ENCODE data around the gene PTPA. TPM values are rescaled to one million over a fixed set of nuclear protein-coding genes. Genes with fewer than 3 reads are reported as not detected.
"Not testable (repeated sequence)": the region's sequence is repeated elsewhere in the genome, so short reads cannot be mapped to it uniquely, and the experiment has no call there.

The PTPA gene
- polyA plus RNA-seq, 3 donors = 11.7 to 38.5 (median 12.4) TPM

GRCh38 chr9:129187042-129187441 lies 75.8 kb downstream of the PTPA start:
- H3K4me3 Mint-ChIP-seq = no peak overlapping the region
- Histone ChIP-seq H3K9ac (ENCODE audit: insufficient read depth, low read length, poor library complexity, severe bottlenecking) (no peak overlapping the region), H3K79me2 (ENCODE audit: insufficient read depth, low read length) (no peaks in the 10 kb centered on the region), H3K4me2 (replicated peaks; ENCODE audit: extremely low read depth, low read length, poor library complexity, severe bottlenecking) (no peak overlapping the region), H3K36me3 (replicated peaks in 1 of 2; ENCODE audit: control insufficient read depth in 1 of 2, insufficient read depth in 2 of 2, low read length in 2 of 2) (no peaks in the 10 kb centered on the region), H3K27me3 (ENCODE audit: control insufficient read depth in 2 of 2, insufficient read depth in 2 of 2, low read length in 2 of 2) (no peaks in the 10 kb centered on the region), H4K20me1 (ENCODE audit: insufficient read depth, low read length) (no peaks in the 10 kb centered on the region), H2AFZ (ENCODE audit: insufficient read depth, low read depth, low read length, poor library complexity, severe bottlenecking) (no peak overlapping the region), H3K4me1 (ENCODE audit: control insufficient read depth in 1 of 2, insufficient read depth in 2 of 2, low read length in 2 of 2) (no peaks in the 10 kb centered on the region), H3K4me3 (replicated peaks in 1 of 3; ENCODE audit: low read depth in 2 of 3, low read length in 3 of 3) (no peak overlapping the region), H3K27ac (ENCODE audit: low read depth in 1 of 2, low read length in 2 of 2) (no peak overlapping the region), H3K9me3 (replicated peaks in 1 of 2; ENCODE audit: control insufficient read depth in 1 of 2, insufficient read depth in 1 of 2, low read length in 2 of 2) (peaks cover 0 to 5% of the 10 kb centered on the region in 2 donors)
- no peaks in the 10 kb centered on the region for H3K36me3 Mint-ChIP-seq
- intact Hi-C loops (cut with micrococcal nuclease) = no loop called here
- DNase-seq = no peak
- WGBS (ENCODE audit: insufficient coverage) = no CpG with 5 or more reads among the region's 1 CpG
- no peak for TF ChIP-seq CTCF (IDR thresholded peaks at IDR 0.05)
- H3K9me3 Mint-ChIP-seq = peaks cover 3 to 17% (median 6%) of the 10 kb centered on the region in 7 donors
- H3K27ac Mint-ChIP-seq = no peak overlapping the region
- peaks cover 2 to 9% (median 5%) of the 10 kb centered on the region in 3 donors for H3K27me3 Mint-ChIP-seq (ENCODE audit: low read depth in 3 of 3)
- H3K4me1 Mint-ChIP-seq = no peaks in the 10 kb centered on the region

GRCh38 chr9:129189971-129190370 lies 78.8 kb downstream of the PTPA start:
- H3K9me3 ChIP-seq (replicated peaks in 1 of 2; ENCODE audit: control insufficient read depth in 1 of 2, insufficient read depth in 1 of 2, low read length in 2 of 2); H3K27ac ChIP-seq (ENCODE audit: low read depth in 1 of 2, low read length in 2 of 2); H3K4me2 ChIP-seq (replicated peaks; ENCODE audit: extremely low read depth, low read length, poor library complexity, severe bottlenecking); H2AFZ ChIP-seq (ENCODE audit: insufficient read depth, low read depth, low read length, poor library complexity, severe bottlenecking); H3K36me3 Mint-ChIP-seq; DNase-seq; intact Hi-C loops (cut with micrococcal nuclease); H3K27ac Mint-ChIP-seq; H3K4me3 ChIP-seq (replicated peaks in 1 of 3; ENCODE audit: low read depth in 2 of 3, low read length in 3 of 3); H4K20me1 ChIP-seq (ENCODE audit: insufficient read depth, low read length); H3K4me1 ChIP-seq (ENCODE audit: control insufficient read depth in 1 of 2, insufficient read depth in 2 of 2, low read length in 2 of 2); H3K27me3 ChIP-seq (ENCODE audit: control insufficient read depth in 2 of 2, insufficient read depth in 2 of 2, low read length in 2 of 2); H3K4me1 Mint-ChIP-seq; H3K36me3 ChIP-seq (replicated peaks in 1 of 2; ENCODE audit: control insufficient read depth in 1 of 2, insufficient read depth in 2 of 2, low read length in 2 of 2); H3K79me2 ChIP-seq (ENCODE audit: insufficient read depth, low read length); H3K4me3 Mint-ChIP-seq; H3K9ac ChIP-seq (ENCODE audit: insufficient read depth, low read length, poor library complexity, severe bottlenecking): not testable (repeated sequence)
- peaks cover 4 to 23% (median 11%) of the 10 kb centered on the region in 3 donors for H3K27me3 Mint-ChIP-seq (ENCODE audit: low read depth in 3 of 3)
- WGBS (ENCODE audit: insufficient coverage) = no CpG with 5 or more reads among the region's 8 CpGs
- peaks cover 7 to 25% (median 15%) of the 10 kb centered on the region in 7 donors for H3K9me3 Mint-ChIP-seq

Measured in CD14-positive monocyte (primary cell).